Activated naive CD4-positive, alpha-beta T cell treated with anti-CD3 and anti-CD28 coated beads for 36 hours (primary cell): ENCODE results near the gene TEAD1. TPM values are rescaled to one million over a fixed set of nuclear protein-coding genes. Genes with fewer than 3 reads are reported as not detected.
A peak's percentile ranks its signal among the peaks of the same experiment; 100 is the strongest.

Source experiments
- CTCF ChIA-PET: fragments of 350-600 bp; sonication (Branson Sonifier 250); formaldehyde crosslinking; loops from one replicate; lab custom pipeline; 2021; ENCODE audit warnings: antibody characterized with exemption; lab: Charles Lee
- DNase-seq: peaks from one replicate; pipeline ENCODE4 v3.0.0-alpha.2; 2020
- H3K27ac Mint-ChIP-seq: one replicate; pipeline ENCODE4 v1.8.0; 2021; ENCODE audit warnings: mild to moderate bottlenecking, mixed read lengths
- H3K27me3 Mint-ChIP-seq: one replicate; pipeline ENCODE4 v1.8.0; 2021; ENCODE audit warnings: low read depth, mixed read lengths
- H3K36me3 Mint-ChIP-seq: one replicate; pipeline ENCODE4 v1.8.0; 2021; ENCODE audit warnings: low read depth, mixed read lengths
- H3K4me1 Mint-ChIP-seq: one replicate; pipeline ENCODE4 v1.8.0; 2021; ENCODE audit warnings: low read depth, mixed read lengths
- H3K4me3 Mint-ChIP-seq: one replicate; pipeline ENCODE4 v1.8.0; 2021; ENCODE audit warnings: mild to moderate bottlenecking, moderate library complexity, mixed read lengths
- H3K9me3 Mint-ChIP-seq: one replicate; pipeline ENCODE4 v1.8.0; 2021; ENCODE audit warnings: mixed read lengths
- intact Hi-C: fragments of 100-400 bp; cut with micrococcal nuclease; formaldehyde crosslinking; loops from one replicate; pipeline ENCODE4 v1.15.1; 2023
- total RNA-seq, 2 experiments: library from RNA; stranded (reverse); gene quantifications; one replicate each; pipeline ENCODE4 v1.2.3, GENCODE V29; 2021

Gene TEAD1
- total RNA-seq, 2 experiments from 2014 or later = 0.93 to 1.2 TPM

GRCh38 chr11:12794576-12795230 lies 120.5 kb downstream of the TEAD1 start:
- CTCF ChIA-PET = no interaction called here
- peaks cover 25% of the 10 kb centered on the region for H3K27me3 Mint-ChIP-seq
- H3K27ac Mint-ChIP-seq = no peak overlapping the region
- H3K9me3 Mint-ChIP-seq = no peaks in the 10 kb centered on the region
- DNase-seq = no peak
- intact Hi-C loops = no loop called here
- H3K4me3 Mint-ChIP-seq = no peak overlapping the region
- H3K36me3 Mint-ChIP-seq = no peaks in the 10 kb centered on the region
- H3K4me1 Mint-ChIP-seq = no peaks in the 10 kb centered on the region

- CTCF ChIA-PET = no interaction called here
- Mint-ChIP-seq H3K36me3 (no peaks in the 10 kb centered on the region), H3K27me3 (peaks cover 51% of the 10 kb centered on the region), H3K9me3 (no peaks in the 10 kb centered on the region), H3K4me1 (no peaks in the 10 kb centered on the region), H3K4me3 (no peak overlapping the region), H3K27ac (no peak overlapping the region)
- DNase-seq = no peak
- intact Hi-C loops = no loop called here
These were observed 123.8 kb downstream of the TEAD1 start for GRCh38 chr11:12797996-12798395.

- Mint-ChIP-seq H3K27me3 (peaks cover 55% of the 10 kb centered on the region), H3K27ac (no peak overlapping the region), H3K4me1 (no peaks in the 10 kb centered on the region), H3K36me3 (no peaks in the 10 kb centered on the region), H3K4me3 (no peak overlapping the region), H3K9me3 (no peaks in the 10 kb centered on the region)
- DNase-seq = no peak
- CTCF ChIA-PET = no interaction called here
- intact Hi-C loops = no loop called here
These were observed 124.4 kb downstream of the TEAD1 start for GRCh38 chr11:12798609-12799011.

- DNase-seq = no peak
- CTCF ChIA-PET = no interaction called here
- intact Hi-C loops = no loop called here
- H3K27me3 Mint-ChIP-seq = peaks cover 59% of the 10 kb centered on the region
- no peaks in the 10 kb centered on the region for H3K9me3 Mint-ChIP-seq
- no peak overlapping the region for H3K4me3 Mint-ChIP-seq
- no peaks in the 10 kb centered on the region for H3K4me1 Mint-ChIP-seq
- no peaks in the 10 kb centered on the region for H3K36me3 Mint-ChIP-seq
- H3K27ac Mint-ChIP-seq = no peak overlapping the region
These were observed 125.2 kb downstream of the TEAD1 start for GRCh38 chr11:12799334-12799835.

- DNase-seq = no peak
- no peak overlapping the region for H3K27ac Mint-ChIP-seq
- intact Hi-C loops = no loop called here
- no peaks in the 10 kb centered on the region for H3K9me3 Mint-ChIP-seq
- H3K27me3 Mint-ChIP-seq = peaks cover 64% of the 10 kb centered on the region
- no peak overlapping the region for H3K4me3 Mint-ChIP-seq
- H3K4me1 Mint-ChIP-seq = no peaks in the 10 kb centered on the region
- CTCF ChIA-PET = no interaction called here
- no peaks in the 10 kb centered on the region for H3K36me3 Mint-ChIP-seq
These were observed 125.9 kb downstream of the TEAD1 start for GRCh38 chr11:12800032-12800671.

- intact Hi-C loops = no loop called here
- no peak overlapping the region for H3K4me3 Mint-ChIP-seq
These were observed 126.7 kb downstream of the TEAD1 start for GRCh38 chr11:12800871-12801270.

GRCh38 chr11:12801976-12802375 lies 127.8 kb downstream of the TEAD1 start:
- DNase-seq = no peak
- H3K4me3 Mint-ChIP-seq = no peak overlapping the region
- no peaks in the 10 kb centered on the region for H3K36me3 Mint-ChIP-seq
- intact Hi-C loops = no loop called here
- H3K27me3 Mint-ChIP-seq = peaks cover 62% of the 10 kb centered on the region
- H3K27ac Mint-ChIP-seq = no peak overlapping the region
- CTCF ChIA-PET = interaction anchor here (1.5 kb wide), 1 partner anchor 11 kb away, joined by 3 read pairs; no protein-coding TSS in a partner anchor
- H3K9me3 Mint-ChIP-seq = no peaks in the 10 kb centered on the region
- no peaks in the 10 kb centered on the region for H3K4me1 Mint-ChIP-seq

More at GRCh38 chr11:12800871-12801270, 126.7 kb downstream of the TEAD1 start:
- Mint-ChIP-seq H3K4me1 (no peaks in the 10 kb centered on the region), H3K9me3 (no peaks in the 10 kb centered on the region), H3K27ac (no peak overlapping the region), H3K36me3 (no peaks in the 10 kb centered on the region), H3K27me3 (peaks cover 65% of the 10 kb centered on the region)
- CTCF ChIA-PET = interaction anchor here (1.5 kb wide), 1 partner anchor 12 kb away, joined by 3 read pairs; no protein-coding TSS in a partner anchor
- no peak for DNase-seq

GRCh38 chr11:12802418-12803085 lies 128.3 kb downstream of the TEAD1 start:
- H3K27me3 Mint-ChIP-seq = peaks cover 65% of the 10 kb centered on the region
- intact Hi-C loops = no loop called here
- CTCF ChIA-PET = interaction anchor here (0.5 to 1.5 kb wide), 2 partner anchors 10 to 86 kb away, joined by 3 read pairs; no protein-coding TSS in a partner anchor
- no peaks in the 10 kb centered on the region for H3K36me3 Mint-ChIP-seq
- no peaks in the 10 kb centered on the region for H3K9me3 Mint-ChIP-seq
- no peaks in the 10 kb centered on the region for H3K4me1 Mint-ChIP-seq
- H3K27ac Mint-ChIP-seq = no peak overlapping the region
- DNase-seq = peak; percentile 18
- H3K4me3 Mint-ChIP-seq = no peak overlapping the region

- CTCF ChIA-PET = no interaction called here
These were observed 129.0 kb downstream of the TEAD1 start for GRCh38 chr11:12803086-12803826.

GRCh38 chr11:12806113-12806512 lies 131.9 kb downstream of the TEAD1 start:
- Mint-ChIP-seq H3K4me1 (peaks cover 2% of the 10 kb centered on the region), H3K27ac (no peak overlapping the region), H3K27me3 (peaks cover 44% of the 10 kb centered on the region), H3K9me3 (no peaks in the 10 kb centered on the region), H3K36me3 (no peaks in the 10 kb centered on the region), H3K4me3 (no peak overlapping the region)
- intact Hi-C loops = no loop called here
- CTCF ChIA-PET = interaction anchor here (0.8 kb wide), 1 partner anchor 475 kb away, joined by 3 read pairs; no protein-coding TSS in a partner anchor
- no peak for DNase-seq

More at GRCh38 chr11:12803086-12803826, 129.0 kb downstream of the TEAD1 start:
- no peak for DNase-seq
- no peak overlapping the region for H3K27ac Mint-ChIP-seq
- no peaks in the 10 kb centered on the region for H3K9me3 Mint-ChIP-seq
- intact Hi-C loops = no loop called here
- H3K27me3 Mint-ChIP-seq = peaks cover 58% of the 10 kb centered on the region
- H3K4me3 Mint-ChIP-seq = no peak overlapping the region
- no peaks in the 10 kb centered on the region for H3K4me1 Mint-ChIP-seq
- H3K36me3 Mint-ChIP-seq = no peaks in the 10 kb centered on the region

- H3K27me3 Mint-ChIP-seq = peaks cover 43% of the 10 kb centered on the region
- CTCF ChIA-PET = no interaction called here
- H3K9me3 Mint-ChIP-seq = no peaks in the 10 kb centered on the region
- H3K27ac Mint-ChIP-seq = peak overlapping the region; percentile 7
- no peak overlapping the region for H3K4me3 Mint-ChIP-seq
- H3K4me1 Mint-ChIP-seq = peaks cover 2% of the 10 kb centered on the region
- no peaks in the 10 kb centered on the region for H3K36me3 Mint-ChIP-seq
- no peak for DNase-seq
- intact Hi-C loops = loop anchor here (2.0 kb wide), 1 partner anchor 91 kb away; no protein-coding TSS in a partner anchor
These were observed 133.4 kb downstream of the TEAD1 start for GRCh38 chr11:12807621-12808020.

GRCh38 chr11:12808519-12808918 lies 134.3 kb downstream of the TEAD1 start:
- CTCF ChIA-PET = no interaction called here
- intact Hi-C loops = loop anchor here (2.0 kb wide), 1 partner anchor 92 kb away; no protein-coding TSS in a partner anchor
- H3K4me1 Mint-ChIP-seq = peaks cover 2% of the 10 kb centered on the region
- peaks cover 42% of the 10 kb centered on the region for H3K27me3 Mint-ChIP-seq
- no peaks in the 10 kb centered on the region for H3K36me3 Mint-ChIP-seq
- H3K9me3 Mint-ChIP-seq = no peaks in the 10 kb centered on the region
- no peak overlapping the region for H3K27ac Mint-ChIP-seq
- DNase-seq = no peak
- H3K4me3 Mint-ChIP-seq = no peak overlapping the region
